GM12878 (cell line): ENCODE measurements around the gene TBC1D24. TPM values are rescaled to one million over a fixed set of nuclear protein-coding genes. Genes with fewer than 3 reads are reported as not detected.

ENCODE experiments used
- BHLHE40 ChIP-seq, 2 experiments: fragments of 450-650 bp in 1 of 2; IDR thresholded peaks; 2 replicates each; pipeline ENCODE4 v1.6.1; 2011 to 2017; ENCODE audit warnings: low read depth in 2 of 2, borderline replicate concordance in 1 of 2, improper control_type of control experiment in 1 of 2, low read length in 1 of 2, mild to moderate bottlenecking in 1 of 2
- CREM ChIP-seq: IDR thresholded peaks from 2 replicates; pipeline ENCODE4 v1.6.1; 2014; ENCODE audit warnings: antibody characterized with exemption, low read depth
- ESRRA ChIP-seq: IDR thresholded peaks from 2 replicates; pipeline ENCODE4 v1.6.1; 2012; ENCODE audit warnings: mild to moderate bottlenecking, low read length, improper control_type of control experiment
- EZH2 ChIP-seq: IDR thresholded peaks from 2 replicates; pipeline ENCODE4 v1.6.1; 2012; ENCODE audit warnings: low read depth, mild to moderate bottlenecking, control low read depth, inconsistent platforms, low read length, borderline replicate concordance; ENCODE audit not compliant: control insufficient read depth
- HDAC2 ChIP-seq: fragments of 200-600 bp; sonication (generic); IDR thresholded peaks from 2 replicates; pipeline ENCODE4 v1.6.1; 2017
- IKZF1 ChIP-seq: fragments of 450-650 bp; conservative IDR thresholded peaks from 2 replicates; pipeline ENCODE4 v1.6.1; 2017; ENCODE audit warnings: antibody characterized with exemption, mild to moderate bottlenecking
- IKZF2 ChIP-seq, 2 experiments: fragments of 450-650 bp; IDR thresholded peaks; 2 replicates each; pipeline ENCODE4 v1.6.1; 2017; ENCODE audit warnings: mild to moderate bottlenecking in 2 of 2, moderate library complexity in 2 of 2
- PAX5 ChIP-seq: IDR thresholded peaks from 2 replicates; pipeline ENCODE4 v1.6.1; 2011; ENCODE audit warnings: low read depth, low read length, borderline replicate concordance
- POLR2A ChIP-seq: IDR thresholded peaks from 2 replicates; pipeline ENCODE4 v1.6.1; 2011; ENCODE audit warnings: low read depth, mild to moderate bottlenecking, low read length
- POLR2AphosphoS2 ChIP-seq: IDR thresholded peaks from 2 replicates; pipeline ENCODE4 v1.6.1; 2011; ENCODE audit warnings: low read depth, mild to moderate bottlenecking, low read length, improper control_type of control experiment, moderate library complexity
- POU2F2 ChIP-seq: IDR thresholded peaks from 3 replicates; pipeline ENCODE4 v1.6.1; 2011; ENCODE audit warnings: low read depth, mild to moderate bottlenecking, low read length, borderline replicate concordance
- RAD51 ChIP-seq: fragments of 450-650 bp; IDR thresholded peaks from 2 replicates; pipeline ENCODE4 v1.6.1; 2016; ENCODE audit warnings: moderate library complexity, mild to moderate bottlenecking, inconsistent platforms
- RB1 ChIP-seq: fragments of 450-650 bp; formaldehyde crosslinking; IDR thresholded peaks from 2 replicates; pipeline ENCODE4 v1.6.1; 2017; ENCODE audit warnings: mild to moderate bottlenecking, borderline replicate concordance
- RFX5 ChIP-seq: IDR thresholded peaks from 2 replicates; pipeline ENCODE4 v1.6.1; 2011; ENCODE audit warnings: low read depth, low read length, improper control_type of control experiment
- STAT1 ChIP-seq: fragments of 450-650 bp; conservative IDR thresholded peaks from 2 replicates; pipeline ENCODE4 v1.6.1; 2014; ENCODE audit warnings: antibody characterized with exemption, mild to moderate bottlenecking
- TCF7 ChIP-seq: IDR thresholded peaks from 2 replicates; pipeline ENCODE4 v1.6.1; 2014; ENCODE audit warnings: antibody characterized with exemption, borderline replicate concordance
- ZNF274 ChIP-seq: IDR thresholded peaks from one replicate; pipeline ENCODE4 v1.8.0; 2011; ENCODE audit not compliant: insufficient read length, insufficient read depth
- polyA plus RNA-seq, 11 experiments: library from polyadenylated mRNA; depleted of rRNA in 4 of 11; unstranded in 6 of 11; stranded (reverse) in 5 of 11; fragments of >200 nt; fragmentation: Nextera tagmentation in 4 of 11; fragmentation: Illumina TruSeq in 1 of 11; extraction: Ambion mirVana in 4 of 11; extraction: Trizol in 1 of 11; gene quantifications; 1 replicate in 1 of 11; 2 replicates in 10 of 11; pipeline versions ENCODE4 v1.2.1 to v1.2.3, GENCODE V29; 2011 to 2016; ENCODE audit warnings: inconsistent platforms in 2 of 11, missing spikeins in 2 of 11, low read depth in 1 of 11
- total RNA-seq, 4 experiments: library from RNA; depleted of rRNA in 3 of 4; stranded (reverse); fragments of >200 nt in 3 of 4; fragmentation: Illumina TruSeq in 1 of 4; extraction: Trizol in 1 of 4; gene quantifications; 2 replicates each; pipeline versions ENCODE4 v1.2.1 to v1.2.3, GENCODE V29; 2013 to 2021
- TF ChIP-seq, protein P1 (sequence below): fragments of 450-650 bp; IDR thresholded peaks from 2 replicates; pipeline ENCODE4 v1.6.1; 2017; ENCODE audit warnings: mild to moderate bottlenecking, moderate library complexity
- TF ChIP-seq, protein P2 (sequence below): fragments of 450-650 bp; formaldehyde crosslinking; IDR thresholded peaks from 2 replicates; pipeline ENCODE4 v1.4.0; 2020; ENCODE audit warnings: mild to moderate bottlenecking, moderate library complexity
- TF ChIP-seq, protein P3 (sequence below): IDR thresholded peaks from 2 replicates; pipeline ENCODE4 v1.6.1; 2012; ENCODE audit warnings: low read depth, low read length, improper control_type of control experiment
- TF ChIP-seq, protein P4 (sequence below): IDR thresholded peaks from 2 replicates; pipeline ENCODE4 v1.6.1; 2011; ENCODE audit warnings: borderline replicate concordance, low read depth, mild to moderate bottlenecking, moderate library complexity, mixed read lengths, low read length; ENCODE audit not compliant: insufficient read depth; ENCODE audit errors: extremely low read length

TBC1D24 gene
- total and polyA plus RNA-seq, 10 of the 15 experiments (the other 5 are each of a cell fraction or from before 2014, with no cell fraction given): 1.1 to 9.6 (median 4.5) TPM

DNA sequence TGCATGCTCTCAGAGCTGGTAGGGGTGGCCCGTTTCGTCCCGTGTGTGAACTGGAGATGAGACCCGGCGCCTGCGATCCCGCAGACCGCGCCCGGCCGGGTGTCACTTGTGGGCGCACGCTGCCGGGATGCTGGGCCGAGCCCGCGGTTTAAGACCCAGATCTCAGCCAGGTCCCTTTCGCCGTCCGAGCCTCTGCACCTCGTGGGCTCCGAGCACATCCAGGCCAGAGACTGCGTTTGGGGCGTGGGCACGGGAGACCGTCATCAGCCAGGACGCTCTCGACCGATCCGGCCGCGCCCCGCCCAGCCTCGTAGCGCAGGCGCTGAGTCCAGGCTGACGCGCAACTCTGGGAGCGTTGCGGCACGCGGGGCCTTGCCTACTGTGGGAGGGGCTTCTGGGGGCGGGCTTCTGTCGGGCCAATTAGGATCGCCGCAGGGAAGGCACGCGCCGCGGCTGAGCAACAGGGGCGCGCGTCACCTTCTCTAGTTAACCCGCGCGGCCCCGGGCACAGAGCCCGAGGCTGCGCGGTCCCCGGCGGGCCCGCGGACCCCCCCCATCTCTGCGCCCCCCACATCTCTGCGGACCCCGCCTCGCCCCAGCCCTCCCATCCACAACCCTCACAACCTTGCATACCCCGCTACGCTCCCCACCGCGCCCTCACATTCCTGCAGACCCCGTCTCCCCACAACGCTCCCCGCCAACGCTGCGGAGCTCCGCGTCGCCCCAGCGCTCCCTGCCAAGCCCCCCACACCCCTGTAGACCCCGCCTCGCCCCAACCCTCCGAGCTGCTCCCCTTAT, 57.0 kb downstream of the TBC1D24 start (continued):
- TF ChIP-seq, protein P1, sequence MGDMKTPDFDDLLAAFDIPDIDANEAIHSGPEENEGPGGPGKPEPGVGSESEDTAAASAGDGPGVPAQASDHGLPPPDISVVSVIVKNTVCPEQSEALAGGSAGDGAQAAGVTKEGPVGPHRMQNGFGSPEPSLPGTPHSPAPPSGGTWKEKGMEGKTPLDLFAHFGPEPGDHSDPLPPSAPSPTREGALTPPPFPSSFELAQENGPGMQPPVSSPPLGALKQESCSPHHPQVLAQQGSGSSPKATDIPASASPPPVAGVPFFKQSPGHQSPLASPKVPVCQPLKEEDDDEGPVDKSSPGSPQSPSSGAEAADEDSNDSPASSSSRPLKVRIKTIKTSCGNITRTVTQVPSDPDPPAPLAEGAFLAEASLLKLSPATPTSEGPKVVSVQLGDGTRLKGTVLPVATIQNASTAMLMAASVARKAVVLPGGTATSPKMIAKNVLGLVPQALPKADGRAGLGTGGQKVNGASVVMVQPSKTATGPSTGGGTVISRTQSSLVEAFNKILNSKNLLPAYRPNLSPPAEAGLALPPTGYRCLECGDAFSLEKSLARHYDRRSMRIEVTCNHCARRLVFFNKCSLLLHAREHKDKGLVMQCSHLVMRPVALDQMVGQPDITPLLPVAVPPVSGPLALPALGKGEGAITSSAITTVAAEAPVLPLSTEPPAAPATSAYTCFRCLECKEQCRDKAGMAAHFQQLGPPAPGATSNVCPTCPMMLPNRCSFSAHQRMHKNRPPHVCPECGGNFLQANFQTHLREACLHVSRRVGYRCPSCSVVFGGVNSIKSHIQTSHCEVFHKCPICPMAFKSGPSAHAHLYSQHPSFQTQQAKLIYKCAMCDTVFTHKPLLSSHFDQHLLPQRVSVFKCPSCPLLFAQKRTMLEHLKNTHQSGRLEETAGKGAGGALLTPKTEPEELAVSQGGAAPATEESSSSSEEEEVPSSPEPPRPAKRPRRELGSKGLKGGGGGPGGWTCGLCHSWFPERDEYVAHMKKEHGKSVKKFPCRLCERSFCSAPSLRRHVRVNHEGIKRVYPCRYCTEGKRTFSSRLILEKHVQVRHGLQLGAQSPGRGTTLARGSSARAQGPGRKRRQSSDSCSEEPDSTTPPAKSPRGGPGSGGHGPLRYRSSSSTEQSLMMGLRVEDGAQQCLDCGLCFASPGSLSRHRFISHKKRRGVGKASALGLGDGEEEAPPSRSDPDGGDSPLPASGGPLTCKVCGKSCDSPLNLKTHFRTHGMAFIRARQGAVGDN: peak; percentile 89
- TF ChIP-seq RAD51 (peak; percentile 44; the same call in 1 of the 2 replicates), RB1 (0 out of 2 replicates have a peak, but pooled peaks have one; percentile 36), PAX5 (0 out of 2 replicates have a peak, but pooled peaks have one; percentile 35), TCF7 (no peak), POLR2AphosphoS2 (peak; percentile 61), CREM (peak; percentile 75), RFX5 (no peak), ZNF274 (no peak), IKZF2 (IDR thresholded peaks at IDR 0.05) (no peak), STAT1 (no peak), POLR2A (peak; percentile 86), ESRRA (no peak), HDAC2 (no peak), BHLHE40 (IDR thresholded peaks at IDR 0.05; ENCODE audit: borderline replicate concordance in 1 of 2, low read depth in 2 of 2, low read length in 1 of 2) (peak; percentile 97 to 99), EZH2 (no peak), POU2F2 (0 out of 3 replicates have a peak, but pooled peaks have one; percentile 40), IKZF1 (peak; percentile 43; the same call in 1 of the 2 replicates)
- TF ChIP-seq, protein P2, sequence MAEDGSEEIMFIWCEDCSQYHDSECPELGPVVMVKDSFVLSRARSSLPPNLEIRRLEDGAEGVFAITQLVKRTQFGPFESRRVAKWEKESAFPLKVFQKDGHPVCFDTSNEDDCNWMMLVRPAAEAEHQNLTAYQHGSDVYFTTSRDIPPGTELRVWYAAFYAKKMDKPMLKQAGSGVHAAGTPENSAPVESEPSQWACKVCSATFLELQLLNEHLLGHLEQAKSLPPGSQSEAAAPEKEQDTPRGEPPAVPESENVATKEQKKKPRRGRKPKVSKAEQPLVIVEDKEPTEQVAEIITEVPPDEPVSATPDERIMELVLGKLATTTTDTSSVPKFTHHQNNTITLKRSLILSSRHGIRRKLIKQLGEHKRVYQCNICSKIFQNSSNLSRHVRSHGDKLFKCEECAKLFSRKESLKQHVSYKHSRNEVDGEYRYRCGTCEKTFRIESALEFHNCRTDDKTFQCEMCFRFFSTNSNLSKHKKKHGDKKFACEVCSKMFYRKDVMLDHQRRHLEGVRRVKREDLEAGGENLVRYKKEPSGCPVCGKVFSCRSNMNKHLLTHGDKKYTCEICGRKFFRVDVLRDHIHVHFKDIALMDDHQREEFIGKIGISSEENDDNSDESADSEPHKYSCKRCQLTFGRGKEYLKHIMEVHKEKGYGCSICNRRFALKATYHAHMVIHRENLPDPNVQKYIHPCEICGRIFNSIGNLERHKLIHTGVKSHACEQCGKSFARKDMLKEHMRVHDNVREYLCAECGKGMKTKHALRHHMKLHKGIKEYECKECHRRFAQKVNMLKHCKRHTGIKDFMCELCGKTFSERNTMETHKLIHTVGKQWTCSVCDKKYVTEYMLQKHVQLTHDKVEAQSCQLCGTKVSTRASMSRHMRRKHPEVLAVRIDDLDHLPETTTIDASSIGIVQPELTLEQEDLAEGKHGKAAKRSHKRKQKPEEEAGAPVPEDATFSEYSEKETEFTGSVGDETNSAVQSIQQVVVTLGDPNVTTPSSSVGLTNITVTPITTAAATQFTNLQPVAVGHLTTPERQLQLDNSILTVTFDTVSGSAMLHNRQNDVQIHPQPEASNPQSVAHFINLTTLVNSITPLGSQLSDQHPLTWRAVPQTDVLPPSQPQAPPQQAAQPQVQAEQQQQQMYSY (CRISPR knock-in tag): no peak
- TF ChIP-seq, protein P3, sequence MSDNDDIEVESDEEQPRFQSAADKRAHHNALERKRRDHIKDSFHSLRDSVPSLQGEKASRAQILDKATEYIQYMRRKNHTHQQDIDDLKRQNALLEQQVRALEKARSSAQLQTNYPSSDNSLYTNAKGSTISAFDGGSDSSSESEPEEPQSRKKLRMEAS: peak; percentile 89; the same call in 1 of the 2 replicates
- TF ChIP-seq, protein P4, sequence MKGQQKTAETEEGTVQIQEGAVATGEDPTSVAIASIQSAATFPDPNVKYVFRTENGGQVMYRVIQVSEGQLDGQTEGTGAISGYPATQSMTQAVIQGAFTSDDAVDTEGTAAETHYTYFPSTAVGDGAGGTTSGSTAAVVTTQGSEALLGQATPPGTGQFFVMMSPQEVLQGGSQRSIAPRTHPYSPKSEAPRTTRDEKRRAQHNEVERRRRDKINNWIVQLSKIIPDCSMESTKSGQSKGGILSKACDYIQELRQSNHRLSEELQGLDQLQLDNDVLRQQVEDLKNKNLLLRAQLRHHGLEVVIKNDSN: peak; percentile 60
